Kidney epithelial cell (primary cell): ENCODE measurements around the gene RNASEH2B. TPM values are rescaled to one million over a fixed set of nuclear protein-coding genes. Genes with fewer than 3 reads are reported as not detected.

ENCODE experiments used
- DNase-seq: peaks from one replicate; pipeline ENCODE4 v3.0.0-alpha.2; 2010; ENCODE audit warnings: low read depth
- H3K27me3 ChIP-seq: 2 replicates; pipeline ENCODE4 v1.6.0; 2011; ENCODE audit warnings: low read length; ENCODE audit not compliant: control insufficient read depth, insufficient read depth
- H3K36me3 ChIP-seq: 2 replicates; pipeline ENCODE4 v1.5.1; 2011; ENCODE audit warnings: low read length; ENCODE audit not compliant: control insufficient read depth, insufficient read depth
- H3K4me3 ChIP-seq: 2 replicates; pipeline ENCODE4 v1.5.1; 2011; ENCODE audit warnings: low read depth, mild to moderate bottlenecking, control low read depth, low read length
- CTCF ChIP-seq: IDR thresholded peaks from 2 replicates; pipeline ENCODE4 v1.5.1; 2011; ENCODE audit warnings: mild to moderate bottlenecking, moderate library complexity, low read length, control low read depth, inconsistent platforms; ENCODE audit not compliant: insufficient read depth, poor library complexity, severe bottlenecking
- total RNA-seq: library from RNA; depleted of rRNA; stranded (reverse); fragments of >200 nt; gene quantifications from 2 replicates; pipeline ENCODE4 v1.2.3, GENCODE V29; 2015

The RNASEH2B gene
- total RNA-seq, 1 donor from 2014 or later, result 26.7 TPM

- Histone ChIP-seq H3K4me3 (no peak overlapping the region), H3K27me3 (no peaks in the 10 kb centered on the region), H3K36me3 (no peaks in the 10 kb centered on the region)
- DNase-seq, result no peak
- TF ChIP-seq CTCF, result no peak
These were observed 94.1 kb downstream of the RNASEH2B start for GRCh38 chr13:51003642-51004041.

DNA sequence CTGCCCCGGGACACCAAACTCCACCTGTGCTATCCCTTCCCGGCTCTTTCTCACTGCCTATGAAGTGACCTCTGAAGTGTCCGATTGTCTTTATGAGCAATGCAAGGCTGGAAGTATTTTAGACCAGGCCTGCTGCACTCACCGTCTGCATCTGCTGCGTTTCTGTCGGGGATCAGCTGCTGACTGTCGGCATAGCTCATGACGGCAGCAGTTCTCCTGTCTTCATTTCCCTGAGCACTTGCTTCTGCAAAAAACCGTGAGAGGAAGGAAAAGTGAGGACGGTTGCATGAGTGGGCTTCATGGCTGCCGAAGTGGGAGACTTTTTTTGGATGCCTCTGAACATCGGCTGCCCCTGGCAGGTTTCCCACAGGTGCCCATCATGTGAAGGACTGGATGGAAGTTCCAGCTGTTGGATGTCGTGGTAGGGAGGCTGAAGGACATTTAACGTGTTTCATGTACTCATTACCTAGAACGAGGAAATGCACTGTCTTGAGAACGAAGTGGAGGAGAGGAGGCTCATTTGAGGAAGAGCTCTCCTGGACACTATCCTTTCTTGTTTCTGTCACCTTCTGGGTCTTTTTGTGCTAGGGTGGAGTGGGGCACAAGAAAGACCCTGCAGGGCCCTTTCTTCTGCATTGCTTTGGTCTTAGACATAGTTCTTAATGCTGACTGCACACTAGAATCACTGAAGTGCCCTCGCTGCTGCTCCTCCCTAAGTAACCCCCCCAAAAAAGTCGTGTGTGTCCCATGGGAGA lies 94.7 kb downstream of the RNASEH2B start:
- TF ChIP-seq CTCF, result no peak
- Histone ChIP-seq H3K27me3 (no peaks in the 10 kb centered on the region), H3K36me3 (no peaks in the 10 kb centered on the region), H3K4me3 (no peak overlapping the region)
- DNase-seq, result no peak

DNA sequence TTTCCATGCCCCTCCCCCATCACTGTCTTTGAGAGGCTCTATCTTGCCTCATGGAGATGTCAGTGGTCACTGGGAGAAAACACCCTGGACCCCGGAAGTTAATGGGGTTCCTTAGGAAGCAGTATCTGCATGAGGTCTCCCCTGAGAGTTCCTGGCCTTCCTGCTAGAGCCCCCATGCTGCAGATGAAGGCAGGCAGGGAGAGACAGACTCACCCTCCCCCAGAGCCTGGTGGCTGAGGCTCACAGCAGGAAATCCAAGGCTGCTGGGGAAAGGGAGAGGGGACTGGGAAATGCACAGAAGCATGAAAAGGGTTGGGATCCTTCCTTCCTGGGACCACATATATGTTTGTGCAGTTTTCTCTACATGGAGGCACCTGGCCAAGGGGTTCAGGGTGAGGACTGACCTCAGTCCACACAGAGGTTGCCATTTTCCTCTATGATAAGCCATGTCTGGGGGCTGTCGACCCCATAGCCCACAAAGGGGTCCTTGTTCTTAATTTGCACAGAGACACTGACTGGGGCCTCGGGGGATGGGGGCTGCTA lies 95.4 kb downstream of the RNASEH2B start:
- no peak for TF ChIP-seq CTCF
- Histone ChIP-seq H3K27me3 (no peaks in the 10 kb centered on the region), H3K4me3 (no peak overlapping the region), H3K36me3 (no peaks in the 10 kb centered on the region)
- DNase-seq, result no peak

DNA sequence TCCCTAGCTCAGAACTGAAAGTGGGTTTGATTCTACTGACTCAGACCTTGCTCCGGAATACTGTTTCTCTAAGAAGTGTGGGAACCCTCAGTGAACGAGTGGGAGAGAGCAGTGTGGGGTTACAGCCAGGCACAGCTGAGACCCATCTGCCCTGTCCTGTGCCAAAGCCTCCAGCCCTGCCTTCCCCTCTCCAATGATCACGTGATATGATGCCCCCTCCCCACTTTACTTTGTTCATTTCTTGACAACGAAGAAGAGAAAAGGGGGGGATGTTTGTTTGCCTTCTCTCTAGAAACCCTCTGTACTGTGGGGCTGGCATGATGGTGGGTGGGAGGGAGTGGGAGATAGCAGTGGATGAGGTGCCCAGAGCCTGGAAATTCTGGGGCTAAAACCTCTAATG lies 96.0 kb downstream of the RNASEH2B start:
- TF ChIP-seq CTCF, result no peak
- H3K27me3 ChIP-seq, result no peaks in the 10 kb centered on the region
- H3K36me3 ChIP-seq, result no peaks in the 10 kb centered on the region
- no peak overlapping the region for H3K4me3 ChIP-seq
- DNase-seq, result no peak

Other genes with a start within 250 kb of the RNASEH2B start
- gene DLEU7, start 66.1 kb upstream of the RNASEH2B start, total RNA-seq, result not detected in 2 replicates
- gene C13orf42, start 201.5 kb downstream of the RNASEH2B start, total RNA-seq, result not detected in 2 replicates